CD4-positive, alpha-beta memory T cell (primary cell): ENCODE data around the gene IRF8. TPM values are rescaled to one million over a fixed set of nuclear protein-coding genes. Genes with fewer than 3 reads are reported as not detected.

Experiments used
- CTCF ChIA-PET: fragments of 350-600 bp; sonication (Branson Sonifier 250); formaldehyde crosslinking; loops from one replicate; lab custom pipeline; 2021; ENCODE audit warnings: inconsistent platforms; ENCODE audit not compliant: partially characterized antibody; lab: Charles Lee
- POLR2A ChIA-PET: fragments of 350-600 bp; sonication (Branson Sonifier 250); formaldehyde crosslinking; loops from one replicate; lab custom pipeline; 2021; ENCODE audit not compliant: partially characterized antibody; lab: Charles Lee
- DNase-seq, 5 donors: peaks; one replicate each; pipeline versions ENCODE4 v3.0.0 to v3.0.0-alpha.2; 2020 to 2022; ENCODE audit warnings: mixed read lengths in 1 of 5
- H3K27ac ChIP-seq: one replicate; pipeline ENCODE4 v1.7.0; 2013; ENCODE audit warnings: low read depth, low read length
- H3K27me3 ChIP-seq: 2 replicates; pipeline ENCODE4 v1.7.0; 2013; ENCODE audit warnings: mild to moderate bottlenecking, low read length, moderate library complexity; ENCODE audit not compliant: insufficient read depth
- H3K36me3 ChIP-seq: 2 replicates; pipeline ENCODE4 v1.7.0; 2013; ENCODE audit warnings: mild to moderate bottlenecking, low read length, moderate library complexity; ENCODE audit not compliant: insufficient read depth
- H3K4me1 ChIP-seq: 2 replicates; pipeline ENCODE4 v1.7.0; 2013; ENCODE audit warnings: mild to moderate bottlenecking, low read length, moderate library complexity; ENCODE audit not compliant: insufficient read depth
- H3K4me3 ChIP-seq, 2 donors: one replicate each; pipeline ENCODE4 v1.7.0; 2013; ENCODE audit warnings: low read length in 2 of 2, mild to moderate bottlenecking in 1 of 2
- H3K9me3 ChIP-seq, 2 donors: one replicate each; pipeline ENCODE4 v1.7.0; 2013; ENCODE audit warnings: low read length in 2 of 2, control low read depth in 1 of 2; ENCODE audit not compliant: control insufficient read depth in 1 of 2
- H3K27ac Mint-ChIP-seq, 7 donors: one replicate each; pipeline ENCODE4 v1.8.0; 2020 to 2021; ENCODE audit warnings: mixed read lengths in 7 of 7, mild to moderate bottlenecking in 6 of 7, inconsistent platforms in 3 of 7, moderate library complexity in 3 of 7
- H3K27me3 Mint-ChIP-seq, 2 donors: one replicate each; pipeline ENCODE4 v1.8.0; 2020 to 2021; ENCODE audit warnings: mixed read lengths in 2 of 2
- H3K36me3 Mint-ChIP-seq, 2 donors: one replicate each; pipeline ENCODE4 v1.8.0; 2020 to 2021; ENCODE audit warnings: mixed read lengths in 2 of 2, inconsistent platforms in 1 of 2, mild to moderate bottlenecking in 1 of 2
- H3K4me1 Mint-ChIP-seq, 4 donors: one replicate each; pipeline ENCODE4 v1.8.0; 2020 to 2021; ENCODE audit warnings: mixed read lengths in 4 of 4, mild to moderate bottlenecking in 1 of 4
- H3K4me3 Mint-ChIP-seq, 8 donors: one replicate each; pipeline ENCODE4 v1.8.0; 2020 to 2021; ENCODE audit warnings: mixed read lengths in 8 of 8, mild to moderate bottlenecking in 7 of 8, moderate library complexity in 6 of 8, inconsistent platforms in 3 of 8
- H3K9me3 Mint-ChIP-seq, 8 donors: one replicate each; pipeline ENCODE4 v1.8.0; 2020 to 2021; ENCODE audit warnings: mixed read lengths in 8 of 8, mild to moderate bottlenecking in 5 of 8, inconsistent platforms in 3 of 8, moderate library complexity in 1 of 8
- intact Hi-C: fragments of 100-400 bp; cut with micrococcal nuclease; formaldehyde crosslinking; loops from one replicate; pipeline ENCODE4 v1.15.1; 2023
- polyA plus RNA-seq, 2 donors: library from polyadenylated mRNA; unstranded; fragments of 300-500 nt; fragmentation: Illumina TruSeq; gene quantifications; one replicate each; pipeline ENCODE4 v1.2.3, GENCODE V29; 2021
- total RNA-seq, 2 experiments: library from RNA; stranded (reverse); gene quantifications; one replicate each; pipeline ENCODE4 v1.2.3, GENCODE V29; 2021

The IRF8 gene
- total and polyA plus RNA-seq, 4 experiments from 2014 or later: 0.48 to 4.0 (median 1.4) TPM

DNA sequence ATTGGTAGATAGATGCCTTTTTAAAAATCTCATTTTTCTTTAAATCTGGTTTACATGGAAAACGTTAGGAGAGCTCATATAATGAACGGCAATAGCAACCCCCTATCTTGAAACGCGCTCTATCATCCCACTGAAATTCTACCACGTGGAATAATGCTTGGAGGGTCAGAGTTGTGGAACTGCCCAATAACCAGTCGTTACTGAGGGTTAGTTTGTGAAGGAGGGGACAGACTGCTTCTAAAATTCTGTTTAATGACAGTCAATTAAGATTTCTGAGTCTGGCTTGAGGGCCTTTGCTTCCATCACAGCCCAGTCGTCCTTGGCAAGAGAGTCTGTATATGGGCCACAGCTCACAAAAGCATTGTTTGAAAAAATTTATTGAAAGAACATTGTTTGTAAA, 482 bp downstream of the IRF8 start:
- DNase-seq: no peak
- Mint-ChIP-seq H3K36me3 (no peaks in the 10 kb centered on the region), H3K27me3 (peaks cover 23 to 27% of the 10 kb centered on the region in 2 donors), H3K4me3 (peak overlapping the region; percentile 62 to 92 (median 83)), H3K4me1 (peaks cover 23 to 42% (median 31%) of the 10 kb centered on the region in 4 donors), H3K27ac (peak overlapping the region in 1 of 7 donors; percentile 53), H3K9me3 (peaks cover 0 to 2% (median 0%) of the 10 kb centered on the region in 8 donors)
- Histone ChIP-seq H3K27me3 (peaks cover 12% of the 10 kb centered on the region), H3K27ac (no peak overlapping the region), H3K9me3 (no peaks in the 10 kb centered on the region), H3K36me3 (no peaks in the 10 kb centered on the region), H3K4me3 (peak overlapping the region in 1 of 2 donors; percentile 42), H3K4me1 (peaks cover 37% of the 10 kb centered on the region)
- ChIA-PET POLR2A (interaction anchor here (1.6 kb wide), 1 partner anchor 9 kb away, joined by 4 read pairs; no protein-coding TSS in a partner anchor), CTCF (interaction anchor here (1.3 kb wide), 1 partner anchor 80 kb away, joined by 3 read pairs; no protein-coding TSS in a partner anchor)
- intact Hi-C loops: no loop called here

DNA sequence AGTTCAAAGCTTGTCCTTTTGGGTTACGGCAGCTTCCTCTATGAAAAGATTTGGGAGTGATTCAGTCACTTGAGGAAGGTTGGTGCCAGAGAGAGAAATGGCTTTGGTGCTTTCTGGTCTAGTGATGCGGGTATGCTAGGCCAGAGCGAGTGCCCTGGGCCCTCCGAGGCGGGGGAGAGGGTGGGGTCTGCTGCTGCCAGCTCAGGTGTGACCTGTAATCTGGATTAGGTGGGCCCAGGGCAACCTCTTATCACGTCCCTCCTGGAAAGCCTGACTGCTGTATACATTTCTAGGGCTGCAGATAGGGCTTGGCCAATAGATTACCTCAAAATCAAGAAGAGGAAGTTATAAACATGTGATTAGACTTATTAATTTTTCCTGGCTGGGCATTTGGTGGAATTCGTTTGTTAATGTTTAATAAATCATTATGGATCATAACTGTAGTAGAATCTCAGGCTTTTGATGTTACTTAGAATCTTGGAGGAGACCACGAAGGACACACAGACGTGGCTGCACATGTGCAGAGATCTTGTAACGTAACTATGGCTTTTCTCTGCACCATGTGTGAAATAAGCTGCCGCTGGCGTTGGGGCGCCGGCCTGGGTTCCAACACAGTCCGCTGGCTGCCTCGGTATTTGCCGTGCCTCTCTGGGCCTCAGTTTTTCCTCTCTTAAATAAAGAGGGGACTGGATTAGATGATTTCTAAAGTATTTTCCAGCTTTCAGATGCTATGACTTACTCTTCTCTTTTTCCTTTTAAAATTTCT, 1.2 kb downstream of the IRF8 start:
- Histone ChIP-seq H3K36me3 (no peaks in the 10 kb centered on the region), H3K4me1 (peaks cover 37% of the 10 kb centered on the region), H3K9me3 (no peaks in the 10 kb centered on the region), H3K4me3 (no peak overlapping the region), H3K27me3 (peaks cover 12% of the 10 kb centered on the region), H3K27ac (no peak overlapping the region)
- H3K9me3 Mint-ChIP-seq: peaks cover 0 to 2% (median 0%) of the 10 kb centered on the region in 8 donors
- H3K4me1 Mint-ChIP-seq: peaks cover 23 to 44% (median 31%) of the 10 kb centered on the region in 4 donors
- ChIA-PET POLR2A (no interaction called here), CTCF (interaction anchor here (1.3 kb wide), 1 partner anchor 81 kb away, joined by 3 read pairs; no protein-coding TSS in a partner anchor)
- peaks cover 23 to 27% of the 10 kb centered on the region in 2 donors for H3K27me3 Mint-ChIP-seq
- H3K27ac Mint-ChIP-seq: peak overlapping the region in 1 of 7 donors; percentile 17
- H3K36me3 Mint-ChIP-seq: no peaks in the 10 kb centered on the region
- H3K4me3 Mint-ChIP-seq: peak overlapping the region in 5 of 8 donors; percentile 2 to 59 (median 30)
- intact Hi-C loops: no loop called here
- DNase-seq: no peak

DNA sequence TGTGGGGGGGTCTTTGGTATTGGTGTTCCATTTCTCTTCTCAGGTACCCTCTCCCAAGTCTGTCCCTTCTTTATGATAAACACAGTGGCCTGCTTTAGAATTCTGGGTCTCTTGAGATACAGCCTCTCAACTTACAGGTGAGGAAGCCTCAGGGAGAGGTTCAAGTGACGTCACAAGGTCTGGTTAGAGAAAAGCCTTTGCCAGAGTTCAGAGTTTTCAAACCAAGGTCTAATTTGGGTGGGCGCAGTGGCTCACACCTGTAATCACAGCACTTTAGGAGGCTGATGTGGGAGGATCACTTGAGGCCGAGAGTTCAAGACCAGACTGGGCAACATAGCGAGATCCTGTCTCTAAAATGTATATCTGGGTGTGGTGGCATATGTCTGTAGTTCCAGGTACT, 2.1 kb downstream of the IRF8 start:
- CTCF ChIA-PET: no interaction called here
- no peaks in the 10 kb centered on the region for H3K36me3 Mint-ChIP-seq
- peaks cover 23 to 44% (median 31%) of the 10 kb centered on the region in 4 donors for H3K4me1 Mint-ChIP-seq
- no peak for DNase-seq
- Histone ChIP-seq H3K27me3 (peaks cover 12% of the 10 kb centered on the region), H3K4me1 (peaks cover 37% of the 10 kb centered on the region), H3K9me3 (no peaks in the 10 kb centered on the region), H3K36me3 (no peaks in the 10 kb centered on the region), H3K27ac (no peak overlapping the region), H3K4me3 (no peak overlapping the region)
- H3K9me3 Mint-ChIP-seq: peaks cover 0 to 2% (median 0%) of the 10 kb centered on the region in 8 donors
- intact Hi-C loops: no loop called here
- POLR2A ChIA-PET: no interaction called here
- H3K27ac Mint-ChIP-seq: no peak overlapping the region
- H3K4me3 Mint-ChIP-seq: peak overlapping the region in 3 of 8 donors; percentile 36 to 59 (median 59)
- H3K27me3 Mint-ChIP-seq: peaks cover 23 to 27% of the 10 kb centered on the region in 2 donors

DNA sequence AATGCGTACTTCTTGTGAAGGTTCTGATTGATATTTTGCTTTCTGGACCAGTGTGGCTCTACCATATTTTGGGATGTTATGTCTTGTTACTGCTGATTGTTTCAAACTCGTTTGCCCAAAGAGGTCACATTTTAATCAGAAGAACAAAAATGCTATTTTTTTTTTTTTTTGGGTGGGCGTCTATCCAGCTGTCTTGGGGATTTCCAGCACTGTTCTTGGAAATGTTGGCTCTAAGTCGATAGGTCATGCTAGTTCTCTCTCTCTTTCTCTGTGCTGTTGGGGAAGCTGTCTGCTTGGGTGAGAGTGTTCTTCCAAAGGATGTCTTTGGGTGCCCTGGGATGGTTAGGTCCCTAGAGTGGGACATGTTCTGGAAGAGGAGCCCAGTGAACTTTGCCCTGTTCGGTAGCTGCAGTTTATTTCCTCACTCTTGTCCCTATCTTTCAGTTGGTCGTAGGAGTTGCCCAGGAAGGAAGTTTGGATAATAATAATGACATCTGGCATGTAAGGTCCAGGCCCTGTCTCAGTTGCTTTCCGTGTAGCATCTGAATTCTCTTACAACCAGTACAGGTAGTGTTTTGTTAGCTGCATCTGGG, 2.9 kb downstream of the IRF8 start:
- H3K27me3 ChIP-seq: peaks cover 12% of the 10 kb centered on the region
- Mint-ChIP-seq H3K27me3 (peaks cover 23 to 27% of the 10 kb centered on the region in 2 donors), H3K27ac (peak overlapping the region in 1 of 7 donors; percentile 56), H3K4me3 (peak overlapping the region; percentile 4 to 95 (median 89)), H3K36me3 (no peaks in the 10 kb centered on the region), H3K4me1 (peaks cover 23 to 44% (median 31%) of the 10 kb centered on the region in 4 donors), H3K9me3 (peaks cover 0 to 2% (median 0%) of the 10 kb centered on the region in 8 donors)
- intact Hi-C loops: loop anchor here (1.0 to 2.0 kb wide), 2 partner anchors 35 to 45 kb away; no protein-coding TSS in a partner anchor
- H3K9me3 ChIP-seq: no peaks in the 10 kb centered on the region
- no peak overlapping the region for H3K27ac ChIP-seq
- H3K36me3 ChIP-seq: no peaks in the 10 kb centered on the region
- POLR2A ChIA-PET: interaction anchor here (1.2 kb wide), 1 partner anchor 34 kb away, joined by 4 read pairs; no protein-coding TSS in a partner anchor
- DNase-seq: no peak
- CTCF ChIA-PET: interaction anchor here (0.9 kb wide), 1 partner anchor 34 kb away, joined by 4 read pairs; no protein-coding TSS in a partner anchor
- peak overlapping the region in 1 of 2 donors; percentile 23 for H3K4me3 ChIP-seq
- peaks cover 37% of the 10 kb centered on the region for H3K4me1 ChIP-seq

DNA sequence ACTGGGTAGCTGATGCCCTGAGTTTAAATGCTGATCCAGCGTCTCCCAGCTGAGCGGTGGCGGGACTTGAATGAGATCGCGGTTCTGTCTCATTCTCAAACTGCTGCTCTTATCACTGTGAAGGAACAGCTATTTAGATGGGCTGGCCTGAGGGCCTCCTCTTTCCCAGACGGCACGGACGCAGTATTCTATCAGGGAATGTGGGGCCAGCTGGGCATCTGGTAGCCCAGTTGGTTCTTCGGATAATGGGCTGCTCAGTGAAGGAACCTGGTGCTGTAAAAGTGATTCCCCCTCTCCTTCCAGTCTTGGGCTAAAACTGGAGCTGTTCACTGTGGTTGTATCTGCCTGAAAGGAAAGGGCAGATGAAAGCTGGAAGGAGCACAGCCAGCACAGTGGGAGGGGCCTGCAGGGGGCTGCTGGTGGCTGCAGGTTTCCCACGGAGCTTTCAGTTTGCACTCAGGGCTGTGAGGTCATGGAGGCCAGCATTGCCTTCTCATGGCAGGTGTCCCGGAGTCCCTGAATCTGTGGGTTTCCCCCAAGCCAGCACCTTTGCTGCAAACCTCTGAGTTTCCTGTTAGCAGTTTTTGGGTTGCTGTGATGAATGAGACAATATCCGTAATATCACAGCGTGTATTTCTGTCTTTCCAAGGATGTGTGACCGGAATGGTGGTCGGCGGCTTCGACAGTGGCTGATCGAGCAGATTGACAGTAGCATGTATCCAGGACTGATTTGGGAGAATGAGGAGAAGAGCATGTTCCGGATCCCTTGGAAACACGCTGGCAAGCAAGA, 3.6 kb downstream of the IRF8 start:
- ChIA-PET POLR2A (interaction anchor here (1.2 kb wide), 1 partner anchor 33 kb away, joined by 4 read pairs; no protein-coding TSS in a partner anchor), CTCF (interaction anchor here (0.9 to 1.8 kb wide), 2 partner anchors 33 to 81 kb away, joined by 4 to 6 read pairs; no protein-coding TSS in a partner anchor)

DNA sequence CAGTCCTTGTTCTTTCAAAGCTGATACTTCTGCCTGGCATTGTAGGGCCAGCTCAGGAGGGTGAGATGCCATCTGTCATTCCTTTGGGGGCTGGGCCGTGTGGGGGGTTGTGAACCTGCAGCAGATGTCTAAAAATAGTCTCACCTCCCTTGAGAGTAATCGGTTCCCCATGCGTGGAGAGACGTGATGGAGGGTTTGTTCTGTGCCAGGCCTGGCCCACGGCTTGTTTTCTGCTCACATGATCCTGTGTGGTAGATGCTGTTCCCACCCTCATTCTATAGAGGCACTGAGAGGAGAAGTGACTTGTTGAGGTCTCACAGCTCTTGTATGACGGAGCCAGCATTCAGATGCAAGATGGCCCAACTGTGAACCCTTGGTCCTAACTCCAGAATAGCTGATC, 4.6 kb downstream of the IRF8 start:
- no peaks in the 10 kb centered on the region for H3K36me3 ChIP-seq
- ChIA-PET POLR2A (interaction anchor here (0.5 kb wide), 1 partner anchor 25 kb away, joined by 3 read pairs; no protein-coding TSS in a partner anchor), CTCF (interaction anchor here (1.3 to 1.8 kb wide), 2 partner anchors 9 to 82 kb away, joined by 3 to 6 read pairs; no protein-coding TSS in a partner anchor)
- H3K36me3 Mint-ChIP-seq: no peaks in the 10 kb centered on the region
- H3K4me1 ChIP-seq: peaks cover 31% of the 10 kb centered on the region
- no peak overlapping the region for H3K27ac ChIP-seq
- H3K4me1 Mint-ChIP-seq: peaks cover 23 to 38% (median 30%) of the 10 kb centered on the region in 4 donors
- H3K4me3 Mint-ChIP-seq: peak overlapping the region; percentile 84 to 95 (median 90)
- H3K27me3 ChIP-seq: peaks cover 12% of the 10 kb centered on the region
- no peak for DNase-seq
- peaks cover 0 to 2% (median 0%) of the 10 kb centered on the region in 8 donors for H3K9me3 Mint-ChIP-seq
- H3K27me3 Mint-ChIP-seq: peaks cover 18 to 27% of the 10 kb centered on the region in 2 donors
- peak overlapping the region in 6 of 7 donors; percentile 53 to 96 (median 72) for H3K27ac Mint-ChIP-seq
- no peak overlapping the region for H3K4me3 ChIP-seq
- no peaks in the 10 kb centered on the region for H3K9me3 ChIP-seq
- intact Hi-C loops: loop anchor here (2.0 kb wide), 1 partner anchor 33 kb away; no protein-coding TSS in a partner anchor

More for the DNA sequence above, 3.6 kb downstream of the IRF8 start:
- Histone ChIP-seq H3K27me3 (peaks cover 12% of the 10 kb centered on the region), H3K36me3 (no peaks in the 10 kb centered on the region), H3K4me3 (peak overlapping the region; percentile 23 to 26), H3K9me3 (no peaks in the 10 kb centered on the region), H3K27ac (no peak overlapping the region), H3K4me1 (peaks cover 37% of the 10 kb centered on the region)
- peak overlapping the region; percentile 53 to 96 (median 77) for H3K27ac Mint-ChIP-seq
- intact Hi-C loops: loop anchor here (1.0 to 2.0 kb wide), 2 partner anchors 34 to 45 kb away; no protein-coding TSS in a partner anchor
- H3K4me1 Mint-ChIP-seq: peaks cover 23 to 44% (median 31%) of the 10 kb centered on the region in 4 donors
- peaks cover 0 to 2% (median 0%) of the 10 kb centered on the region in 8 donors for H3K9me3 Mint-ChIP-seq
- DNase-seq: peak; percentile 42 to 83 (median 55)
- H3K4me3 Mint-ChIP-seq: peak overlapping the region; percentile 84 to 95 (median 90)
- peaks cover 23 to 27% of the 10 kb centered on the region in 2 donors for H3K27me3 Mint-ChIP-seq
- H3K36me3 Mint-ChIP-seq: no peaks in the 10 kb centered on the region
